Suppressor macrophage treated with lipopolysaccharide for 4 hours (primary cell): ENCODE measurements around the gene UBR3.
A peak's percentile ranks its signal among the peaks of the same experiment; 100 is the strongest.

Experiments
- DNase-seq: peaks from one replicate; pipeline ENCODE4 v3.0.0-alpha.2; 2020

UBR3 gene

DNA sequence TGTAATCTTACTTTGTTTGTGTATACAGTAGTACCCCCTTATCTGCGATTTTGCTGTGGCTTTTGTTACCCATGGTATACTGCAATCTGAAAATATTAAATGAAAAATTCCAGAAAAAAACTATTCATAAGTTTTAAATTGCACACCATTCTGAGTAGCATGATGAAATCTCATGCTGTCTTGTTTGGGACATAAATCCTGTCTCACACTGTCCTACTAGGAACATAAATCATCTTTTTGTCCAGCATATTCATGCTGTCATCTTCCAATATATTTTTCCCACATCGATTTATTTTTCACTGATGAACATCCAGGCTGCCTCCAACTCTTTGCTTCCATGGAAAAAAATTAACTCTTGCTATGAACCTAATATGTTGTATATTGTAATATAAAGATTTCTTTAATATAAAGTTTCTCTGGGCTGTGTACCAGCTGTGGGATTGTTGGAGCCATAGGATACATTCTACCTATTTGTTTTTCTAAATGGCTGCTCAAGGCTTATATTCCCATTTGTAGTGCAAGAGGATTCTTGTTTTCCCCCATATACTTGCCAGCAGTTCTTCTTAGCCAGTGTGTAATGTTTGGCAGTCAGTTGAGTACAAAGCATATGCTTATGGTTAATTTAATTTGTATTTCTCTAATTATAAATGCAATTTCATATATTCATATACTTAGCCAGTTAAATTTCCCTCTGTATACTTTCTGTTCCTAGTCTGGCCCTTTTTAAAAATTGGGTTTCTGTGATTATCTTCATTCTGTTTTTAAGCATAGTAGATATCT lies 236.4 kb downstream of the UBR3 start:
- DNase-seq, result no peak

- DNase-seq, result no peak
Measured at GRCh38 chr2:170070778-170071177, 243.5 kb downstream of the UBR3 start.

GRCh38 chr2:170073288-170073687 lies 246.0 kb downstream of the UBR3 start:
- DNase-seq, result peak; percentile 1

DNA sequence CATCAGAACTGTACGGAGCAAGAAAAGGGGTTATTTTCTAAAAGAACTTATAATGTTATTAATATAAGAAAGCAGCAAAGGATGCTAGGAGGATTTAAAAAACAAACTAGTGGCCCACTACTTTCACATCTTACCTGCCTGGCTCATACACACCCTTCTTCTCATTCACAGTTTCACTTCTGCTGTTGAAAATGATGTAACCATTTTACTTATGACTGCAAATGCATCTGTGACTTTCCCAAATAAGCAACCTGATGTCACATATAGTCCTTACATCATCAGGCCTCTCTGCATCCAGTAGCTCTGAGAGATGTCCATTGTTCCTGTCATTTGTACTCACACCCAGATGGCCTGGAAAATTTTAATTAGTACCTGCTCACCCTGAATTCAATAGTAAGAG lies 248.9 kb downstream of the UBR3 start:
- DNase-seq, result peak; percentile 20

GRCh38 chr2:170077830-170078569 lies 250.7 kb downstream of the UBR3 start:
- DNase-seq, result peak; percentile 3

DNA sequence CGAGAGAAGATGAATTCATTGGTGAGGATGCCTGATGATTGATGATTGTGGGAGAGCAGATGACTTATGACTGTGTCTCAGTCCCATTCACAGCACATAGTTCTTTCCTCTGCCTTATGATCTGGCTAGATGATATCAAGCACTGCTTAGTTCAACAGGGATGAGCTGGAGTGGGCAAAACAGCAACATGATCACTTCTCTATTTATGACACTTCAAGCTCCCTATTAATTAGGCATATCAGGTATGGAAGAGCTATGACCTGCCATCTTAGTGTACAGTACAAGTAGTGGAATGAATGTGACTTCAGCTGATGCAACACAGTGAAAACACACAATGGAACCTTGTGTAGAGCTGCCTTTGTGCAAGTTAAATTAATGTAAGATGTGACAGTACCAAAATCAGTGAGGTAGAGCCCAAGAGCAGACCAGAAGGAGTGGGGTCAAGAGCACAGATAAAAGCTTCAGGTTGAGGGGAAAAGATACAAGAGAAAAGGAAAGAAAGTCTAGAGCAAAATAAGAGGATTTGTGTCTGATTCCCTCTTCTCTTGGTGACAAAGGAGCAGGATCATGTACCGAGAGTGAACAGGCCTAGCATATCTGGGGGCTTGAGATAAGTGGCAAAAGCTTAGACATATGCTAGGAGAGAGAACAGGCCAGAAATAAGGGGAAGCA lies 257.7 kb downstream of the UBR3 start:
- DNase-seq, result no peak

GRCh38 chr2:170086117-170086688 lies 258.9 kb downstream of the UBR3 start:
- no peak for DNase-seq

- DNase-seq, result no peak
Measured at GRCh38 chr2:170086751-170087412, 259.6 kb downstream of the UBR3 start.

GRCh38 chr2:170087413-170087793 lies 260.1 kb downstream of the UBR3 start:
- no peak for DNase-seq

DNA sequence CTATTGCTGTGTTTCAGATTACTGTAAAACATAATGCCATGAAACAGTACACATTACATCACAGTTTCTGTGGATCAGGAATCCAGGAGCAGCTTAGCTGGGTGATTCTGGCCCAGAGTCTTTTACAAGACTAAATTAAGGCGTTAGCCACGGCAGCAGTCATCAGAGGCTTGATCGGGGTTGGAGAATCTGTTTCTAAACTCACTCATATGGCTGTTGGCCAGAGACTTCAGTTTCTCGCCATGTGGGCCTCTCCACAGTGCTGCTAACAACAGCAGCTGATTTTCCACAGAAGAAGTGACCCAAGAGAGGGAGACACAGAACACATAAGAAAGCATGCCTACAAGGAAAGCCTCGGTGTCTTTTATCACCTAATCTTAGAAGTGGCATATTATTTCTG lies 261.5 kb downstream of the UBR3 start:
- DNase-seq, result no peak

DNA sequence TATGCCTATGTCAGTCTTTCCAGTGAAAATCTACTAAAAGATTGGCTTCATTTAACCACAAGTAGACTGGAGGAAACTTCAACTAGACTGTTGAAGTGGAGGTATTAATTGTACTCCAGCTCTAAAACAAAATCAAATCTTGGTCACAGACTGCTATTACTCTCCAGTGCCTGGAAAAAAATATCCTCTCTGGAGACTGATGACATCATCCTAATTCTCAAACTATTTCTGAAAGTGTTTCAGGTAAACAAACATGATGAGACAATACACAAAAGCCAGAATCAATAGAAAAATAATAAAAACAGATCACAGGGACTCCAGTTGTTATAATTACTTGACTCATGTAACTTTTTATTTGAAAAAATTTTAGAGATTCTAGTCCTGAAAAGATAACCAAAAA lies 263.0 kb downstream of the UBR3 start:
- DNase-seq, result no peak

GRCh38 chr2:170091436-170091835 lies 264.2 kb downstream of the UBR3 start:
- no peak for DNase-seq

GRCh38 chr2:170092436-170093060 lies 265.3 kb downstream of the UBR3 start:
- DNase-seq, result no peak

DNA sequence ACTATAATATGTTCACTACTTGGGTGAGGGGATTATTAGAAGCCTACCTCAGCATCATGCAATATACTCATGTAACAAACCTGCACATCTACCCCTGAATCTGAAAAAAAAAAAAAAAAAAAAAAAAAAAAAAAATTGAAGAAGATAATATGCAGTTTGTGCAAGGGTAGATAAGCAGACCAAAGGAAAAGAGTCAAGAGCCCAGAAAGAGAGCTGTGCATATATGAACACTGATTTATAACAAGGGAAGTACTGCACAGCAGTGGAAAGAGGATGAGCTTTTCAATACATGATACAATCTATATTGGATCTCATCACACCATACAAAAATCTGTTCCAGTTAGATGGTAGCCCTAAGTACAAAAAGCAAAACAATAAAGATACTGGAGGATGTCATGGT lies 268.1 kb downstream of the UBR3 start:
- DNase-seq, result no peak

- DNase-seq, result peak; percentile 2
Measured at GRCh38 chr2:170098626-170099312, 271.5 kb downstream of the UBR3 start.

DNA sequence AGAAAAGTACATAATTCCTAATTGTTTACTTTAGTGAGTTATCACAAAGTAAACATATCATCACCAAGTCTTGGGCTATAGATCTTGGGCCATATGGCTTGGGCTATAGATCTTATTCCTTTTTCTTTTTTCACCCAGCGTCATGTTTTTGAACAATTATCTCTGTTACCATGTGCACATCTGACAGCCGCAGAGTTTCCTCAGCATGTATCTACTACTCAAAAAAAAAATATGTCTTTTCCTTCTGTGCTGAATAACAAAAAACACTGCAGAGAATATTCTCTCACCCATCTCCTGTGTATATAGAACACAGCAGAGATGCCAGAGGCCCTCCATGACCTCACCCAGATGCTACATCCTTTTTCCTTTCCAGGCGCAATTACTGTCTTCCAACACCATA lies 274.5 kb downstream of the UBR3 start:
- DNase-seq, result no peak

- DNase-seq, result no peak
Measured at GRCh38 chr2:170106102-170106840, 279.0 kb downstream of the UBR3 start.

DNA sequence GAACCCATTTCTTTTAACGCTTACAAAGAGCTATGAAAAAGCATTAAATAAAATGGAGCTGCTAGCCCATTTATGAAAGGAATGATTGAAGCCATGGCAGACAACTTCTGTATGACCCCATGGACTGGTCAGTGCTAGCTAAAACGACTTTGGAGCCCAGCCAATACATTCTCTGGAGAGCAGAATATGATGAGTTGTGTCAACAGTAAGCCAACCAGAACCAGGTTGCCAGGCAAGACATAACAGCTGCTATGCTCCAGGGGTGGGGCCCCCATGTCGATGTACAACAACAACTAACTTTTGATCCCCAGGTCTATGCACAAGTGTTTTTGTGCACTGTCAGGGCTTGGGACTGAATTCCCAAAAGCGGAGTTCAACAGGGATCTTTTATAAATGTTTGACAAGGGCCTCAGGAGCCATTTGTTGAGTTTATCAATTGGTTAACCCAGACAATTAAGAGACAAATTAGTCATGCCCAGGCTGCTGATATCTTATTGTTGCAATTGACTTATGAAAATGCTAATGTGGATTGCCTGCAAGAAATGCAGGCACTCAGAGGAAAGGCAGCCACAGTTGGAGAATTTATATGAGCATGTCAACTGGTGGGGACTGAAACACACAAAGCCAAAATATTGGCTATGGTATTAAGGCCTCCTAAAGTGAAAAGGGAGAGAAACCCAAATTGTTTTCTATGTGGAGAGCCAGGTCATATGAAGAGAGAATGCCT lies 286.1 kb downstream of the UBR3 start:
- DNase-seq, result no peak

DNA sequence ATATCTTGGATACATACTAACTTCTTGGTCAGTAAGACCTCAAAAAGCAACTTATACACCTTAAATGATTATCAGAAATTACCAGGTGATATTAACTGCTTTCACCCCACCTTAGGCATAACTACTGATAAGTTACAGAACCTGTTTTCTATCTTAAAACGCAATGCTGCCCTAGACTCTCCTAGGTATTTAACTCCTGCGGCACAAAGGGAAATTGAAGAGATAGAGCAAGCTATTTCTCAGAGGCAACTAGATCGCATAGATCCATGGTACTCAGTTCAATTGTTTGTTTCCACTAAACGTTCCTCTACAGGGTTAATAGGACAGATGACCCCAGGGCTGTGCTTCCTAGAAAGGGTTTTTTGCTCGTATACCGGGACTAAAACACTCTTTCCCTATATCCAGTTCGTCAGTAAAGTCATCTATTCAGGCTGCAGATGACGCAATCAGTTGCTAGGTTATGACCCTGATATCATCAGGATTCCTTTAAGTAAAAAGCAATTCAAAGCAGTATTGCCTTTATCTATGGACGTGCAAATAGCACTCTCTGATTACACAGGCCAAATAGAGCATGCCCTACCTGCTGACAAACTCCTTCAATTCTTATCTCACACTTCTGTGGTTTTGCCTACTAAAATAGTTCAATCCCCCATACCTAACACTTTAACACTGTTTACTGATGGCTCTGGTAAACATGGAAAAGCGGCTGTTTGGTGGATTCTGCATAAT lies 288.4 kb downstream of the UBR3 start:
- DNase-seq, result no peak

DNA sequence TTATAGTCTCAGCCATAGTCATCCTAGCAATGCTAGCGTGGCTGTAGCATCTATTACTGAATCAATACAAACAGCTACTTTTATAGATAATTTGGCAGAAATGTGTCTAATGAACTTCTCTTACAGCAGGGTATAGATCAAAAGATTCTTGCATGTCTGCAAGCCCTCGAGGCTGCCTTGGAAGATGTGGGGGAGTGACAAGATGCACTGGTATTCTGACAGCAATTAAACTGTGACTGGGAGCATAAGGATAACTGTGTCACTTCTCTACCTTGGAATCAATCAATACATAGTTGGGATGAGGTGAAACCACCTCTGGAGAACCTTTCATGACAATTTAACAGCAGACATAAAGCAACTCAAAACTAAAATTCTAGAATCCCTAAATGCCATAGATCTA lies 291.4 kb downstream of the UBR3 start:
- no peak for DNase-seq
